ENCODE results near the gene INPP4B. TPM values are rescaled to one million over a fixed set of nuclear protein-coding genes. Genes with fewer than 3 reads are reported as not detected.

INPP4B gene
- polyA plus RNA-seq, 1 of the 3 experiments (the other 2 are of a cell fraction), result 0.08 TPM

GRCh38 chr4:142316025-142316424, 530.1 kb downstream of the INPP4B start:
- 85% methylated on average over 2 of the region's 2 CpGs for WGBS (ENCODE audit: low lambda C conversion rate)

GRCh38 chr4:142314686-142315085, 531.4 kb downstream of the INPP4B start:
- no peaks in the 10 kb centered on the region for H3K79me2 ChIP-seq (ENCODE audit: insufficient read depth)

More at GRCh38 chr4:142316025-142316424, 530.1 kb downstream of the INPP4B start:
- H3F3A ChIP-seq (replicated peaks; ENCODE audit: insufficient read depth), result no peaks in the 10 kb centered on the region
- no peak for DNase-seq
- H3K79me2 ChIP-seq (ENCODE audit: insufficient read depth), result no peaks in the 10 kb centered on the region
- no peaks in the 10 kb centered on the region for H3K36me3 ChIP-seq (replicated peaks in 1 of 2; ENCODE audit: control insufficient read depth in 1 of 2, insufficient read depth in 2 of 2, low read length in 1 of 2)
- H3K4me1 ChIP-seq (ENCODE audit: control insufficient read depth in 1 of 2, insufficient read depth in 2 of 2, low read depth in 1 of 2, low read length in 1 of 2), result no peaks in the 10 kb centered on the region
- no peak overlapping the region for H3K4me3 ChIP-seq (ENCODE audit: low read depth in 2 of 2, low read length in 1 of 2)
- H3K27ac ChIP-seq (ENCODE audit: low read depth in 2 of 2, low read length in 1 of 2), result no peak overlapping the region
- H2AFZ ChIP-seq (ENCODE audit: low read depth), result no peak overlapping the region
- H4K20me1 ChIP-seq (ENCODE audit: insufficient read depth), result no peaks in the 10 kb centered on the region
- no peaks in the 10 kb centered on the region; the same call in 1 of the 2 replicates for H3K27me3 ChIP-seq (ENCODE audit: insufficient read depth)
- ChIA-PET CTCF (interaction anchor here (0.6 to 0.9 kb wide), 2 partner anchors 21 to 525 kb away, joined by 3 read pairs; no protein-coding TSS in a partner anchor), POLR2A (no interaction called here)
- H3K4me2 ChIP-seq, result no peak overlapping the region
- no peak overlapping the region for H3K9ac ChIP-seq
- H3K9me2 ChIP-seq, result no peaks in the 10 kb centered on the region
- H3K9me3 ChIP-seq, result no peaks in the 10 kb centered on the region
- TF ChIP-seq RFX5 (IDR thresholded peaks at IDR 0.05; ENCODE audit: low read length) (no peak), MAX (IDR thresholded peaks at IDR 0.05; ENCODE audit: low read depth) (no peak), IRF3 (IDR thresholded peaks at IDR 0.05; ENCODE audit: low read depth, low read length) (no peak), POLR2AphosphoS5 (IDR thresholded peaks at IDR 0.05; ENCODE audit: low read depth, low read length) (no peak)

More at GRCh38 chr4:142314686-142315085, 531.4 kb downstream of the INPP4B start:
- no peak overlapping the region for H2AFZ ChIP-seq (ENCODE audit: low read depth)
- ChIA-PET POLR2A (no interaction called here), CTCF (no interaction called here)
- no peaks in the 10 kb centered on the region for H3K9me2 ChIP-seq
- WGBS (ENCODE audit: low lambda C conversion rate), result 80% methylated on average over 7 of the region's 7 CpGs
- no peaks in the 10 kb centered on the region for H3F3A ChIP-seq (replicated peaks; ENCODE audit: insufficient read depth)
- H3K27ac ChIP-seq (ENCODE audit: low read depth in 2 of 2, low read length in 1 of 2), result no peak overlapping the region
- no peaks in the 10 kb centered on the region for H3K9me3 ChIP-seq
- no peaks in the 10 kb centered on the region; the same call in 1 of the 2 replicates for H3K27me3 ChIP-seq (ENCODE audit: insufficient read depth)
- TF ChIP-seq USF1 (IDR thresholded peaks at IDR 0.05; ENCODE audit: borderline replicate concordance, low read depth), result no peak
- no peak for TF ChIP-seq GATA2 (CRISPR knock-in tag; IDR thresholded peaks at IDR 0.05)
- TF ChIP-seq RFX5 (IDR thresholded peaks at IDR 0.05; ENCODE audit: low read length), result no peak
- no peak for TF ChIP-seq NFIC (IDR thresholded peaks at IDR 0.05; ENCODE audit: borderline replicate concordance)
- no peak for TF ChIP-seq RXRA (IDR thresholded peaks at IDR 0.05; ENCODE audit: borderline replicate concordance, low read depth)
- no peak for TF ChIP-seq TAF1 (IDR thresholded peaks at IDR 0.05; ENCODE audit: borderline replicate concordance, low read depth, low read length)
- TF ChIP-seq PBX3 (IDR thresholded peaks at IDR 0.05), result no peak
- TF ChIP-seq GABPA (IDR thresholded peaks at IDR 0.05; ENCODE audit: low read depth), result no peak
- no peak for TF ChIP-seq MXI1 (IDR thresholded peaks at IDR 0.05; ENCODE audit: low read depth, low read length)
- TF ChIP-seq JUND (IDR thresholded peaks at IDR 0.05), result no peak
- no peak for TF ChIP-seq ELF1 (IDR thresholded peaks at IDR 0.05)
- TF ChIP-seq EP300 (IDR thresholded peaks at IDR 0.05; ENCODE audit: borderline replicate concordance in 1 of 2, low read depth in 1 of 2, low read length in 1 of 2), result no peak
- no peak for TF ChIP-seq EZH2phosphoT487 (IDR thresholded peaks at IDR 0.05; ENCODE audit: borderline replicate concordance, low read depth)
- no peak for TF ChIP-seq IRF3 (IDR thresholded peaks at IDR 0.05; ENCODE audit: low read depth, low read length)
- no peak for TF ChIP-seq REST (IDR thresholded peaks at IDR 0.05; ENCODE audit: low read depth, low read length)
- no peak for TF ChIP-seq SMC3 (IDR thresholded peaks at IDR 0.05; ENCODE audit: low read depth, low read length)
- TF ChIP-seq TCF12 (IDR thresholded peaks at IDR 0.05), result no peak
- no peaks in the 10 kb centered on the region for H3K36me3 ChIP-seq (replicated peaks in 1 of 2; ENCODE audit: control insufficient read depth in 1 of 2, insufficient read depth in 2 of 2, low read length in 1 of 2)
- no peak for DNase-seq
- no peaks in the 10 kb centered on the region; a peak in 1 of 4 replicates for H3K4me1 ChIP-seq (ENCODE audit: control insufficient read depth in 1 of 2, insufficient read depth in 2 of 2, low read depth in 1 of 2, low read length in 1 of 2)
- H4K20me1 ChIP-seq (ENCODE audit: insufficient read depth), result no peaks in the 10 kb centered on the region
- H3K4me2 ChIP-seq, result no peak overlapping the region
- no peak overlapping the region for H3K9ac ChIP-seq
- no peak overlapping the region for H3K4me3 ChIP-seq (ENCODE audit: low read depth in 2 of 2, low read length in 1 of 2)
